Fibroblast of mammary gland (primary cell): ENCODE results near the gene MPHOSPH6.

Experiments used
- DNase-seq: peaks from one replicate; pipeline ENCODE4 v3.0.0-alpha.2; 2010; ENCODE audit warnings: low read depth
- H3K4me3 ChIP-seq: 2 replicates; pipeline ENCODE4 v1.5.1; 2011; ENCODE audit warnings: low read depth, mild to moderate bottlenecking, low read length, moderate library complexity; ENCODE audit not compliant: control insufficient read depth
- CTCF ChIP-seq: conservative IDR thresholded peaks from 2 replicates; pipeline ENCODE4 v1.5.1; 2011; ENCODE audit warnings: low read depth, low read length, inconsistent platforms; ENCODE audit not compliant: control insufficient read depth, insufficient read depth

MPHOSPH6 gene

GRCh38 chr16:82176204-82176603 is 6.2 kb upstream of the MPHOSPH6 start:
- no peak for DNase-seq
- H3K4me3 ChIP-seq = no peak overlapping the region
- TF ChIP-seq CTCF = no peak

- H3K4me3 ChIP-seq = no peak overlapping the region
- DNase-seq = no peak
- no peak for TF ChIP-seq CTCF
Measured at GRCh38 chr16:82175627-82176026, 5.6 kb upstream of the MPHOSPH6 start.

GRCh38 chr16:82167670-82168069 is 2.4 kb downstream of the MPHOSPH6 start:
- TF ChIP-seq CTCF = no peak

GRCh38 chr16:82160226-82160625 is 9.8 kb downstream of the MPHOSPH6 start:
- no peak overlapping the region for H3K4me3 ChIP-seq
- TF ChIP-seq CTCF = no peak
- DNase-seq = no peak

More at GRCh38 chr16:82167670-82168069, 2.4 kb downstream of the MPHOSPH6 start:
- no peak overlapping the region for H3K4me3 ChIP-seq
- DNase-seq = no peak

GRCh38 chr16:82157836-82158235 is 12.2 kb downstream of the MPHOSPH6 start:
- no peak for TF ChIP-seq CTCF
- no peak overlapping the region for H3K4me3 ChIP-seq
- no peak for DNase-seq

GRCh38 chr16:82157534-82157812 is 12.6 kb downstream of the MPHOSPH6 start:
- no peak for DNase-seq
- no peak overlapping the region for H3K4me3 ChIP-seq
- TF ChIP-seq CTCF = no peak
